ENCODE data around the gene MYO3B.

Gene MYO3B

DNA sequence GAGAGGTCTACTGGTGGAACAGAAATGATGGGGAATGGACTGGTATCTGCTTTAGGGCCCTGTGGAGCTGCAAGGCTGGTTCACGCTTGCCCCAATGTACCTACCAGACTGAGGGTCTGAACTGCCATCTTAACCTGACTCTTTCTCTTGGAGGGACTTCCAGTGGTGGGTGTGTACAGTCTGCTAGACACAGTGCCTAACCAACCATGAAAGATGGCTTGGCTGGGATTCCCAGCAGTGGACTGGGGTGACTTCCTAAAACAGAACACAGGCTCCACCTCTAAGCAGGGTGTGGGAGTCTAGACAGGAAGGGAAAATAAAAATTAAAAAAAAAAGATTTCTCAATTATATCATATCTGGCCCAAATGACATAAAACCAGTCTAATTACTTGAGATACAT is 25.5 kb upstream of the MYO3B start:
- TF ChIP-seq, protein P1, sequence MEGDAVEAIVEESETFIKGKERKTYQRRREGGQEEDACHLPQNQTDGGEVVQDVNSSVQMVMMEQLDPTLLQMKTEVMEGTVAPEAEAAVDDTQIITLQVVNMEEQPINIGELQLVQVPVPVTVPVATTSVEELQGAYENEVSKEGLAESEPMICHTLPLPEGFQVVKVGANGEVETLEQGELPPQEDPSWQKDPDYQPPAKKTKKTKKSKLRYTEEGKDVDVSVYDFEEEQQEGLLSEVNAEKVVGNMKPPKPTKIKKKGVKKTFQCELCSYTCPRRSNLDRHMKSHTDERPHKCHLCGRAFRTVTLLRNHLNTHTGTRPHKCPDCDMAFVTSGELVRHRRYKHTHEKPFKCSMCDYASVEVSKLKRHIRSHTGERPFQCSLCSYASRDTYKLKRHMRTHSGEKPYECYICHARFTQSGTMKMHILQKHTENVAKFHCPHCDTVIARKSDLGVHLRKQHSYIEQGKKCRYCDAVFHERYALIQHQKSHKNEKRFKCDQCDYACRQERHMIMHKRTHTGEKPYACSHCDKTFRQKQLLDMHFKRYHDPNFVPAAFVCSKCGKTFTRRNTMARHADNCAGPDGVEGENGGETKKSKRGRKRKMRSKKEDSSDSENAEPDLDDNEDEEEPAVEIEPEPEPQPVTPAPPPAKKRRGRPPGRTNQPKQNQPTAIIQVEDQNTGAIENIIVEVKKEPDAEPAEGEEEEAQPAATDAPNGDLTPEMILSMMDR (IDR thresholded peaks at IDR 0.05; ENCODE audit: borderline replicate concordance, control extremely low read depth, extremely low read depth, insufficient read depth, missing control alignments): no peak
- in situ Hi-C loops (cut with MboI; ENCODE audit: low sequenced_read_pairs, unreplicated experiment): no loop called here
- no peak for DNase-seq (ENCODE audit: low spot score)

DNA sequence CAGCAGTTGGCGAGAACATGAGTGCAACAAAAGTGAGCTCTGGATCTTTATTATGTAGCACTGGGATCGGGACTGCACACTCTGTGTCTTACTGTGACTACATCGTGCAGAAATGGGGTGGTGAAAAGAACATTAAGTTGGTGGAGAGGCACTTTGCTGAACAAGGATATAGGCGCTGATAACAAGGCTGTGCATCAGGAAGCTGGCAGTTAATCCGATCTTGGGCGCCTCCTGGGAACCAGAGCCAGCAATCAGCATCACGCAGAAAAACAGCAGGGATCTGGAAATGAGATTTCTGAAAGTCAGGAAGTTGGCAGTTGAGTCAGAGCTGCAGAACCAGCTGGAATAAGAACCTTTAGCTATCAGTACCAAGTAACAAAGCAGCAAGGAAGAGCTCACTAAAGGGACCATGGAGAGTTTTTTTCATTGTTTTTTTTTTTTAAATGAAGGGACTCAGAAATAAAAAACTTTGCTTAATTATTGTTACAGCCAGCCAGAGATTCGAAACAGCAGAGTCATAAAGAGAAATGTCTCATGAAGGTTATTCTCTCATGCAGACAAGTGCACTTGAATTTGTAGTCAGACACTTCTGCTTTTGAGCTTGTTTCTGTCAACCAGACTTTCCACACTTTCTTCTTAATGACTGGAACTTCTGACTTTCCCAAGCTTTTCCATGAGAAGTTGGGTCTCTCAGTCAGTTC is 22.8 kb upstream of the MYO3B start:
- in situ Hi-C loops (cut with MboI; ENCODE audit: low sequenced_read_pairs, unreplicated experiment): no loop called here
- no peak for DNase-seq (ENCODE audit: low spot score)
- TF ChIP-seq, protein P1 (IDR thresholded peaks at IDR 0.05; ENCODE audit: borderline replicate concordance, control extremely low read depth, extremely low read depth, insufficient read depth, missing control alignments): no peak

DNA sequence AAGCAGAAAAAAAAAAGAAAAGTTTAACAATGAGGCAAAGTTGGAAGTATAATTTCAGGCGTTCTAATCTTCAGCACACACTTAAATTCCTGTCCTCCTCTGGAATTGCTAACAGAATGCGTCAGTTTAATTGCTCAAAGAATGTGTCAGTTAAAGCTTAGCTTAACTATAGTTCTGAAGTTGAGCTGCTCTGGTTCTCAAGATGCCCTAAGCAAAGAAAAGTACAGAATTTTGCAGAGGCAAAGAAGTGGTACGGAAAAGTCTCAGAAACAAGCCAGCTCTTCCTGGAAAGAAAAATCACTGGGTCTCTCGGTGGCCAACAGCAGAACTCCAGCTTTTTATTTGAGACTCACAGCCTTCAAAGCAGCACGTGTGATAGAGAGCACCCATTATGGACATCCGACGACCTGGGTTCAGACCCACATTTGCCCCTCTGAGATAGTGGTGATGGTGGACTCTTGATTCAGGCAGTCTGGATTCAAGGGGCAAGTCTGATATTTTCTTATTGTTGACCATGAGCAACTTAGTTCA is 22.2 kb upstream of the MYO3B start:
- TF ChIP-seq, protein P1 (IDR thresholded peaks at IDR 0.05; ENCODE audit: borderline replicate concordance, control extremely low read depth, extremely low read depth, insufficient read depth, missing control alignments): no peak
- in situ Hi-C loops (cut with MboI; ENCODE audit: low sequenced_read_pairs, unreplicated experiment): no loop called here
- no peak for DNase-seq (ENCODE audit: low spot score)

DNA sequence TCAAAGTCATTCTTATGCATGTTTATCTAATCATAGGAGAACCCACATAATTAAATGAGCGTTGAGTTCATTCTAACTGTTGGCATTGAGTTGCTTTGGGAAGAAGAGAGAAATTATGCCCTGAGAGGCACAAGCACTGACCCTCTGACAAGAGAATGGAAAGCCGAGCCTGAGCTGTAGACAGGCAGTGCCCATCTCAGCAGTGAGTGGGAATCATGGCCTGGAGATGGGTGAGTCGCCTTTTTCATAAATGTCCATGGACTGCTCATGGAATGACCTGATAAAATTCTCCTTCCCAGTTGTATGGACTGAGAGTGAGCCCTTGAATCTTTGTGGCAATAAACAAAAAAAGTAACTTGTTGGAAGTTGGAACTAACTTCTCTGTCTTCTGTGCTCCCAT is 21.4 kb upstream of the MYO3B start:
- TF ChIP-seq, protein P1 (IDR thresholded peaks at IDR 0.05; ENCODE audit: borderline replicate concordance, control extremely low read depth, extremely low read depth, insufficient read depth, missing control alignments): no peak
- DNase-seq (ENCODE audit: low spot score): no peak
- in situ Hi-C loops (cut with MboI; ENCODE audit: low sequenced_read_pairs, unreplicated experiment): no loop called here

DNA sequence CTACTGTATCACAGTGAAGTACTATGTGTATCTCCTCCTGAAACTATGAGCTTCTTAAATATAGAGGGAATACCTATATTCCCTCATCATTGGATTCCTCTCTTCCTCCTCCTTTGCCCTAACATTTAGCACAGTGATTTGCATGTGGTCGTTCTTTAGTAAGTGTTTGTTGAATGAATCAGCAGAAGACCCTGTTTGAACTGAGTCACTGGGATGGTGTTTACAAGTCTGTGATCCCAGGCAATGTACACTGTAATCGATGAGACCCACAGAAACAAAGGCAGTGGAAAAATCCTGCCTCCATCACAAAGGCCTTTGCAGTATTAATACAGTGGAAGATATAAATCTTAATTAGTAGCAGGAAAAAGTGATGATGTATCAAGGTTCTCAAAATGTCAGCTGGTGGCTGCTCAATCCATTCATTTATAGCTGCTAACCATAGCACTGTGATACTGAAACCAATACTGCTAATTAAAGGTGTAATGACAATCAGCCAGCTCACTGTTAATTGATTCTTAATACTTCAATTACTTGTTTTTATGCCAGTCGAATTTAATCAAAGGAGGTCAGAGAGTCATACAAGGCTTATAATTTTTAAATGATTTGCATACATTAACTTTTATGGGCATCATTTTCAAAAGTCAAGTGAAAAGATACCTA is 20.8 kb upstream of the MYO3B start:
- DNase-seq (ENCODE audit: low spot score): no peak
- in situ Hi-C loops (cut with MboI; ENCODE audit: low sequenced_read_pairs, unreplicated experiment): no loop called here
- TF ChIP-seq, protein P1 (IDR thresholded peaks at IDR 0.05; ENCODE audit: borderline replicate concordance, control extremely low read depth, extremely low read depth, insufficient read depth, missing control alignments): no peak

DNA sequence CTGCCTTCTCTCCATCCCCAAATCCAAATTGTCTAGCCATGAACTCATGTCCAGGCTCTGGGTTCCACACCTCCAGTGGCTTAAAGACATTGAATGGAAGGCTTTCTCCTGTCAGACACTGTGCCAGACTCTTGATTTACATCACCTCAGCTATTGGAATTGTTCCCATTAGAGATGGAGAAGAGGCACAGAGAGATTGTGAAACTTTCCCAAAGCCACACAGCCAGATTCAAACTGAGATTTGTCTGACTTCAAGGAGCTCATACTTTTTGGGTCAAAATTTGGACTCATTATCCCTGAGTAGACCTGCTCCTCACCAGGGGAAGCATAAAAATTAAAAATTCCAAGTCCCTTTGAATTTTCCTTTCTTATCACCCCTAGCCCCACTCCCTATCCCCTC is 18.9 kb upstream of the MYO3B start:
- in situ Hi-C loops (cut with MboI; ENCODE audit: low sequenced_read_pairs, unreplicated experiment): no loop called here
- TF ChIP-seq, protein P1 (IDR thresholded peaks at IDR 0.05; ENCODE audit: borderline replicate concordance, control extremely low read depth, extremely low read depth, insufficient read depth, missing control alignments): no peak
- DNase-seq (ENCODE audit: low spot score): no peak
